Measurements from ENCODE around the gene DIPK1A. TPM values are rescaled to one million over a fixed set of nuclear protein-coding genes. Genes with fewer than 3 reads are reported as not detected.

DIPK1A gene
- total RNA-seq, 1 experiment from 2014 or later = 3.8 TPM

DNA sequence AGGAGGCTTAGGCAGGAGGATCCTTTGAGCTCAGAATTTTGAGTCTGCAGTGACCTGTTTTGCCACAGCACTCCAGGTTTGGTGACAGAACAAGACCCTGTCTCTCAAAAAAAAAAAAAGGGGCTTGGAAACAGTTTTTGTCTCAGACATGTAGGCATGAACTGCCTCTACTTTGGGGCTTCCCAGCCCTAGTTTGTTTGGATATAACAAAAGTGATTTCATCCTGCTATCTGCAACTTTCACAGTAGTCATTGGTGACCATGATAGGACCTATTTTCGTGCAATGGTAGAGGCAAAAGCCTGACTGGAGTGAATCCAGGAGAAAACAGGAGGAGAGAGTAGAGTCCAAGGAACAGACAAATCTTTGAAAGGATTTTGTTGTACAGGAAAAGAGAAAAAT is 156.0 kb downstream of the DIPK1A start:
- no peaks in the 10 kb centered on the region for H3K9me3 Mint-ChIP-seq
- Histone ChIP-seq H2BK15ac (ENCODE audit: low read depth, low read length) (no peak overlapping the region), H4K5ac (ENCODE audit: insufficient read length, low read depth, low read length) (no peak overlapping the region), H2AK5ac (ENCODE audit: insufficient read length, low read length) (no peak overlapping the region), H2BK120ac (ENCODE audit: low read depth, low read length, poor library complexity, severe bottlenecking) (no peak overlapping the region), H4K91ac (ENCODE audit: insufficient read length, low read depth, low read length) (no peak overlapping the region), H3K23ac (ENCODE audit: insufficient read length, low read depth, low read length) (no peak overlapping the region), H3K56ac (ENCODE audit: insufficient read length, low read depth, low read length) (no peak overlapping the region), H3K9ac (ENCODE audit: extremely low read depth, insufficient read length, low read length) (no peak overlapping the region), H3K27ac (ENCODE audit: insufficient read length, low read depth, low read length) (no peak overlapping the region), H4K8ac (replicated peaks; ENCODE audit: insufficient read length, low read depth, low read length) (no peak overlapping the region), H3K9me3 (ENCODE audit: control insufficient read depth, low read depth, low read length) (no peaks in the 10 kb centered on the region), H3K4me2 (ENCODE audit: insufficient read depth, insufficient read length, low read length) (no peak overlapping the region), H3K4ac (ENCODE audit: low read depth, low read length) (no peak overlapping the region), H3T11ph (ENCODE audit: low read length) (no peak overlapping the region), H3K79me1 (ENCODE audit: insufficient read depth, low read depth, low read length, poor library complexity, severe bottlenecking) (no peaks in the 10 kb centered on the region), H3K14ac (ENCODE audit: insufficient read depth, low read length) (no peak overlapping the region), H3K79me2 (ENCODE audit: insufficient read depth, low read length) (no peaks in the 10 kb centered on the region), H3K23me2 (ENCODE audit: insufficient read length, low read depth, low read length, poor library complexity, severe bottlenecking) (no peaks in the 10 kb centered on the region), H2BK12ac (ENCODE audit: insufficient read length, low read depth, low read length) (no peak overlapping the region), H4K20me1 (ENCODE audit: control insufficient read depth, insufficient read depth, insufficient read length) (no peaks in the 10 kb centered on the region), H3K4me1 (ENCODE audit: insufficient read depth, low read length) (no peaks in the 10 kb centered on the region), H3K27me3 (ENCODE audit: insufficient read depth, low read length) (no peaks in the 10 kb centered on the region), H2AFZ (ENCODE audit: low read length) (no peak overlapping the region), H3K18ac (ENCODE audit: insufficient read length, low read depth, low read length) (no peak overlapping the region), H2BK5ac (ENCODE audit: insufficient read length, low read length) (no peak overlapping the region), H2BK20ac (ENCODE audit: low read depth, low read length, poor library complexity, severe bottlenecking) (no peak overlapping the region)
- TF ChIP-seq, protein P1, sequence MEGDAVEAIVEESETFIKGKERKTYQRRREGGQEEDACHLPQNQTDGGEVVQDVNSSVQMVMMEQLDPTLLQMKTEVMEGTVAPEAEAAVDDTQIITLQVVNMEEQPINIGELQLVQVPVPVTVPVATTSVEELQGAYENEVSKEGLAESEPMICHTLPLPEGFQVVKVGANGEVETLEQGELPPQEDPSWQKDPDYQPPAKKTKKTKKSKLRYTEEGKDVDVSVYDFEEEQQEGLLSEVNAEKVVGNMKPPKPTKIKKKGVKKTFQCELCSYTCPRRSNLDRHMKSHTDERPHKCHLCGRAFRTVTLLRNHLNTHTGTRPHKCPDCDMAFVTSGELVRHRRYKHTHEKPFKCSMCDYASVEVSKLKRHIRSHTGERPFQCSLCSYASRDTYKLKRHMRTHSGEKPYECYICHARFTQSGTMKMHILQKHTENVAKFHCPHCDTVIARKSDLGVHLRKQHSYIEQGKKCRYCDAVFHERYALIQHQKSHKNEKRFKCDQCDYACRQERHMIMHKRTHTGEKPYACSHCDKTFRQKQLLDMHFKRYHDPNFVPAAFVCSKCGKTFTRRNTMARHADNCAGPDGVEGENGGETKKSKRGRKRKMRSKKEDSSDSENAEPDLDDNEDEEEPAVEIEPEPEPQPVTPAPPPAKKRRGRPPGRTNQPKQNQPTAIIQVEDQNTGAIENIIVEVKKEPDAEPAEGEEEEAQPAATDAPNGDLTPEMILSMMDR (conservative IDR thresholded peaks at IDR 0.05) = no peak
- no peak for DNase-seq
- H3K27ac Mint-ChIP-seq = no peak overlapping the region
- H3K4me3 Mint-ChIP-seq = no peak overlapping the region
- WGBS (ENCODE audit: extremely low coverage, insufficient read length, low lambda C conversion rate) = no CpG with 5 or more reads among the region's 1 CpG
- H3K27me3 Mint-ChIP-seq (ENCODE audit: low read depth) = no peaks in the 10 kb centered on the region
- H3K4me1 Mint-ChIP-seq = peaks cover 3 to 4% of the 10 kb centered on the region in 2 experiments; a peak in 2 of 4 replicates
- H3K36me3 Mint-ChIP-seq (ENCODE audit: insufficient read depth in 1 of 3, low read depth in 3 of 3) = no peaks in the 10 kb centered on the region

Data from H9 (cell line).